Panc1 (cell line): ENCODE data around the gene HNRNPAB.

Experiments used
- POLR2AphosphoS5 ChIP-seq: IDR thresholded peaks from 2 replicates; pipeline ENCODE4 v1.6.1; 2012; ENCODE audit warnings: mild to moderate bottlenecking, low read depth, low read length, moderate library complexity
- SIN3A ChIP-seq: IDR thresholded peaks from 2 replicates; pipeline ENCODE4 v1.6.1; 2012; ENCODE audit warnings: low read depth, mild to moderate bottlenecking, low read length, moderate library complexity, borderline replicate concordance; ENCODE audit not compliant: insufficient read depth
- TCF7L2 ChIP-seq: IDR thresholded peaks from 2 replicates; pipeline ENCODE4 v1.6.1; 2011; ENCODE audit warnings: mild to moderate bottlenecking, low read depth, low read length, inconsistent platforms
- TF ChIP-seq, protein P1 (sequence below): fragments of 450-650 bp; IDR thresholded peaks from 2 replicates; pipeline ENCODE4 v1.5.1; 2017; ENCODE audit warnings: mild to moderate bottlenecking
- TF ChIP-seq, protein P2 (sequence below), 2 experiments: IDR thresholded peaks; 2 replicates each; pipeline ENCODE4 v1.6.1; 2011 to 2012; ENCODE audit warnings: low read depth in 2 of 2, control low read depth in 1 of 2, low read length in 1 of 2, mild to moderate bottlenecking in 1 of 2, moderate library complexity in 1 of 2; ENCODE audit not compliant: insufficient read depth in 1 of 2

DNA sequence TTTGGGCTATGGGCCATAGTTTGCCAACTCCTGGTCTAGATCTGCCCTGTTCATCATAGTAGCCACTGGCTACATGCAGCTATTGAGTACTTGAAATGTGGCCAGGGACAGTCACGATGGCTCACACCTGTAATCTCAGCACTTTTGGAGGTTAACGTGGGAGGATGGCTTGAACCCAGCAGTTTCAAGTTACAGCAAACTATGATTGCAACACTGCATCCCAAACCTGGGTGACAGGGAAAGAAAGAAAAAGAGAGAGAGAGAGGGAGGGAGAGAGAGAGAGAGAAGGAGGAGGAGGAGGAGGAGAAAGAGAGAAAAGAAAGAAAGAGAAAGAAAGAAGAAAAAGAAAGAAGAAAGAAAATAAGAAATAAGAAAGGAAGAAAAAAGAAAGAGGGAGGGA lies 12.1 kb upstream of the HNRNPAB start:
- TF ChIP-seq, protein P1, sequence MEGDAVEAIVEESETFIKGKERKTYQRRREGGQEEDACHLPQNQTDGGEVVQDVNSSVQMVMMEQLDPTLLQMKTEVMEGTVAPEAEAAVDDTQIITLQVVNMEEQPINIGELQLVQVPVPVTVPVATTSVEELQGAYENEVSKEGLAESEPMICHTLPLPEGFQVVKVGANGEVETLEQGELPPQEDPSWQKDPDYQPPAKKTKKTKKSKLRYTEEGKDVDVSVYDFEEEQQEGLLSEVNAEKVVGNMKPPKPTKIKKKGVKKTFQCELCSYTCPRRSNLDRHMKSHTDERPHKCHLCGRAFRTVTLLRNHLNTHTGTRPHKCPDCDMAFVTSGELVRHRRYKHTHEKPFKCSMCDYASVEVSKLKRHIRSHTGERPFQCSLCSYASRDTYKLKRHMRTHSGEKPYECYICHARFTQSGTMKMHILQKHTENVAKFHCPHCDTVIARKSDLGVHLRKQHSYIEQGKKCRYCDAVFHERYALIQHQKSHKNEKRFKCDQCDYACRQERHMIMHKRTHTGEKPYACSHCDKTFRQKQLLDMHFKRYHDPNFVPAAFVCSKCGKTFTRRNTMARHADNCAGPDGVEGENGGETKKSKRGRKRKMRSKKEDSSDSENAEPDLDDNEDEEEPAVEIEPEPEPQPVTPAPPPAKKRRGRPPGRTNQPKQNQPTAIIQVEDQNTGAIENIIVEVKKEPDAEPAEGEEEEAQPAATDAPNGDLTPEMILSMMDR, result no peak
- no peak for TF ChIP-seq POLR2AphosphoS5
- no peak for TF ChIP-seq TCF7L2
- no peak for TF ChIP-seq SIN3A
- TF ChIP-seq, protein P2, sequence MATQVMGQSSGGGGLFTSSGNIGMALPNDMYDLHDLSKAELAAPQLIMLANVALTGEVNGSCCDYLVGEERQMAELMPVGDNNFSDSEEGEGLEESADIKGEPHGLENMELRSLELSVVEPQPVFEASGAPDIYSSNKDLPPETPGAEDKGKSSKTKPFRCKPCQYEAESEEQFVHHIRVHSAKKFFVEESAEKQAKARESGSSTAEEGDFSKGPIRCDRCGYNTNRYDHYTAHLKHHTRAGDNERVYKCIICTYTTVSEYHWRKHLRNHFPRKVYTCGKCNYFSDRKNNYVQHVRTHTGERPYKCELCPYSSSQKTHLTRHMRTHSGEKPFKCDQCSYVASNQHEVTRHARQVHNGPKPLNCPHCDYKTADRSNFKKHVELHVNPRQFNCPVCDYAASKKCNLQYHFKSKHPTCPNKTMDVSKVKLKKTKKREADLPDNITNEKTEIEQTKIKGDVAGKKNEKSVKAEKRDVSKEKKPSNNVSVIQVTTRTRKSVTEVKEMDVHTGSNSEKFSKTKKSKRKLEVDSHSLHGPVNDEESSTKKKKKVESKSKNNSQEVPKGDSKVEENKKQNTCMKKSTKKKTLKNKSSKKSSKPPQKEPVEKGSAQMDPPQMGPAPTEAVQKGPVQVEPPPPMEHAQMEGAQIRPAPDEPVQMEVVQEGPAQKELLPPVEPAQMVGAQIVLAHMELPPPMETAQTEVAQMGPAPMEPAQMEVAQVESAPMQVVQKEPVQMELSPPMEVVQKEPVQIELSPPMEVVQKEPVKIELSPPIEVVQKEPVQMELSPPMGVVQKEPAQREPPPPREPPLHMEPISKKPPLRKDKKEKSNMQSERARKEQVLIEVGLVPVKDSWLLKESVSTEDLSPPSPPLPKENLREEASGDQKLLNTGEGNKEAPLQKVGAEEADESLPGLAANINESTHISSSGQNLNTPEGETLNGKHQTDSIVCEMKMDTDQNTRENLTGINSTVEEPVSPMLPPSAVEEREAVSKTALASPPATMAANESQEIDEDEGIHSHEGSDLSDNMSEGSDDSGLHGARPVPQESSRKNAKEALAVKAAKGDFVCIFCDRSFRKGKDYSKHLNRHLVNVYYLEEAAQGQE (IDR thresholded peaks at IDR 0.05; ENCODE audit: insufficient read depth in 1 of 2, low read depth in 2 of 2, low read length in 1 of 2), result no peak
